GM12878 (cell line): Measurements from ENCODE around the gene FERD3L. TPM values are rescaled to one million over a fixed set of nuclear protein-coding genes. Genes with fewer than 3 reads are reported as not detected.

Source experiments
- ATAC-seq: fragments of 200-7000 bp; cut with Tn5 transposase; 3 replicates; pipeline ENCODE4 v1.9.1; 2020; ENCODE audit warnings: mild to moderate bottlenecking, moderate library complexity
- BruUV-seq: library from RNA; stranded (reverse); fragments of 400-500 nt; replicated peaks from 2 replicates; lab custom pipeline; 2021; lab: Mats Ljungman, UMichigan
- CTCF ChIA-PET: fragments of 300-600 bp; sonication (Branson Sonifier 250); formaldehyde crosslinking; extraction: SDS; loops from one replicate; lab custom pipeline; 2021; ENCODE audit warnings: inconsistent platforms; lab: Yijun Ruan, JAX
- POLR2A ChIA-PET: fragments of 350-600 bp; formaldehyde crosslinking; extraction: SDS; loops from one replicate; lab custom pipeline; 2021; ENCODE audit warnings: inconsistent platforms; lab: Charles Lee
- RAD21 ChIA-PET: fragments of 300-600 bp; sonication (Branson Sonifier 250); formaldehyde crosslinking; loops from one replicate; lab custom pipeline; 2023; ENCODE audit warnings: antibody characterized with exemption; ENCODE audit not compliant: unreplicated experiment; lab: Charles Lee
- SMC1A ChIA-PET: fragments of 300-600 bp; sonication (Branson Sonifier 250); formaldehyde crosslinking; loops from one replicate; lab custom pipeline; 2023; ENCODE audit not compliant: unreplicated experiment, uncharacterized antibody; lab: Charles Lee
- DNase-seq: peaks from one replicate; pipeline ENCODE4 v3.0.0-alpha.2; 2011; ENCODE audit warnings: low read depth, low spot score
- FAIRE-seq: peaks from 3 replicates; lab custom pipeline; 2011; peaks lifted over from hg19 to GRCh38; lab: Jason Lieb, UNC
- H2AFZ ChIP-seq: 2 replicates; pipeline ENCODE4 v1.6.0; 2011; ENCODE audit warnings: low read depth, low read length, control low read depth; ENCODE audit not compliant: control insufficient read depth
- H3K27ac ChIP-seq: 2 replicates; pipeline ENCODE4 v1.5.1; 2011; ENCODE audit warnings: control low read depth; ENCODE audit not compliant: control insufficient read depth, insufficient read depth
- H3K27me3 ChIP-seq, 2 experiments: replicated peaks in 1 of 2; 2 replicates each; pipeline versions ENCODE4 v1.6.0 to v1.6.1; 2011; ENCODE audit warnings: low read length in 1 of 2; ENCODE audit not compliant: control insufficient read depth in 2 of 2, insufficient read depth in 2 of 2
- H3K36me3 ChIP-seq, 2 experiments: 2 replicates each; pipeline ENCODE4 v1.5.1; 2011; ENCODE audit warnings: low read length in 1 of 2; ENCODE audit not compliant: control insufficient read depth in 2 of 2, insufficient read depth in 2 of 2
- H3K4me1 ChIP-seq: 2 replicates; pipeline ENCODE4 v1.6.1; 2011; ENCODE audit warnings: mild to moderate bottlenecking, low read length, moderate library complexity, mixed read lengths; ENCODE audit not compliant: control insufficient read depth, insufficient read depth
- H3K4me2 ChIP-seq: 2 replicates; pipeline ENCODE4 v1.6.0; 2011; ENCODE audit warnings: control low read depth; ENCODE audit not compliant: control insufficient read depth, insufficient read depth
- H3K4me3 ChIP-seq: fragments of 200-600 bp; sonication (generic); 2 replicates; pipeline ENCODE4 v1.5.1; 2016
- H3K79me2 ChIP-seq: 2 replicates; pipeline ENCODE4 v1.6.0; 2011; ENCODE audit warnings: low read length; ENCODE audit not compliant: control insufficient read depth, insufficient read depth
- H3K9ac ChIP-seq: 2 replicates; pipeline ENCODE4 v1.8.0; 2011; ENCODE audit warnings: low read length, control low read depth, mixed read lengths; ENCODE audit not compliant: control insufficient read depth, insufficient read depth
- H3K9me3 ChIP-seq: replicated peaks from 3 replicates; pipeline ENCODE4 v1.5.1; 2011; ENCODE audit warnings: mild to moderate bottlenecking, low read length; ENCODE audit not compliant: control insufficient read depth, insufficient read depth
- H4K20me1 ChIP-seq: 2 replicates; pipeline ENCODE4 v1.6.0; 2011; ENCODE audit not compliant: control insufficient read depth, insufficient read depth
- ATF7 ChIP-seq: fragments of 450-650 bp; IDR thresholded peaks from 2 replicates; pipeline ENCODE4 v1.6.1; 2016; ENCODE audit warnings: low read depth, mild to moderate bottlenecking
- FOS ChIP-seq: IDR thresholded peaks from 3 replicates; pipeline ENCODE4 v1.6.1; 2011; ENCODE audit warnings: borderline replicate concordance; ENCODE audit not compliant: insufficient read length; ENCODE audit errors: extremely low read depth
- NBN ChIP-seq: fragments of 450-650 bp; IDR thresholded peaks from 2 replicates; pipeline ENCODE4 v1.6.1; 2016
- NFYA ChIP-seq: IDR thresholded peaks from 2 replicates; pipeline ENCODE4 v1.6.1; 2011; ENCODE audit warnings: low read depth, mild to moderate bottlenecking, low read length, improper control_type of control experiment, borderline replicate concordance
- SKIL ChIP-seq: fragments of 450-650 bp; IDR thresholded peaks from 2 replicates; pipeline ENCODE4 v1.6.1; 2017; ENCODE audit warnings: mild to moderate bottlenecking, low read depth, inconsistent platforms; ENCODE audit not compliant: poor library complexity, severe bottlenecking
- SUZ12 ChIP-seq: fragments of 200-600 bp; sonication (generic); IDR thresholded peaks from one replicate; pipeline ENCODE4 v1.6.1; 2018; ENCODE audit warnings: antibody characterized with exemption, mild to moderate bottlenecking; ENCODE audit not compliant: unreplicated experiment
- ZBED1 ChIP-seq: IDR thresholded peaks from 2 replicates; pipeline ENCODE4 v1.6.1; 2016; ENCODE audit warnings: borderline replicate concordance
- WGBS: methylation state at CpG from one replicate; pipeline ENCODE4 v1.1.6; 2016; ENCODE audit warnings: low lambda C conversion rate; ENCODE audit not compliant: insufficient replicate concordance, insufficient coverage; ENCODE audit errors: missing lambda C conversion rate; 5-methylcytosine and 5-hydroxymethylcytosine counted together
- in situ Hi-C: fragments of 300-500 bp; cut with MboI; formaldehyde crosslinking; loops from 9 replicates; pipeline ENCODE4 v1.14.3; 2018; ENCODE audit warnings: mixed read lengths
- intact Hi-C: fragments of 100-400 bp; cut with micrococcal nuclease; formaldehyde crosslinking; loops from one replicate; pipeline ENCODE4 v1.14.2; 2022; ENCODE audit not compliant: unreplicated experiment
- polyA plus RNA-seq, 11 experiments: library from polyadenylated mRNA; depleted of rRNA in 4 of 11; unstranded in 6 of 11; stranded (reverse) in 5 of 11; fragments of >200 nt; fragmentation: Nextera tagmentation in 4 of 11; fragmentation: Illumina TruSeq in 1 of 11; extraction: Ambion mirVana in 4 of 11; extraction: Trizol in 1 of 11; gene quantifications; 1 replicate in 1 of 11; 2 replicates in 10 of 11; pipeline versions ENCODE4 v1.2.1 to v1.2.3, GENCODE V29; 2011 to 2016; ENCODE audit warnings: inconsistent platforms in 2 of 11, missing spikeins in 2 of 11, low read depth in 1 of 11
- total RNA-seq, 4 experiments: library from RNA; depleted of rRNA in 3 of 4; stranded (reverse); fragments of >200 nt in 3 of 4; fragmentation: Illumina TruSeq in 1 of 4; extraction: Trizol in 1 of 4; gene quantifications; 2 replicates each; pipeline versions ENCODE4 v1.2.1 to v1.2.3, GENCODE V29; 2013 to 2021

FERD3L gene
- total and polyA plus RNA-seq, 10 of the 15 experiments (the other 5 are each of a cell fraction or from before 2014, with no cell fraction given): not detected

- POLR2A ChIA-PET: no interaction called here
- intact Hi-C loops (no loop called here), in situ Hi-C loops (loop anchor here (25.0 kb wide), 1 partner anchor 545 kb away; no protein-coding TSS in a partner anchor)
- H3K9me3 ChIP-seq: no peaks in the 10 kb centered on the region
- no peaks in the 10 kb centered on the region for H3K36me3 ChIP-seq
- no peak for FAIRE-seq
- H3K4me3 ChIP-seq: no peak within 1 kb of the TSS
- no peak within 1 kb of the TSS; the same call in 1 of the 2 replicates for H2AFZ ChIP-seq
- no peaks in the 10 kb centered on the region for H3K4me1 ChIP-seq
- no peaks in the 10 kb centered on the region for H4K20me1 ChIP-seq
- RAD21 ChIA-PET: no interaction called here
- H3K79me2 ChIP-seq: no peaks in the 10 kb centered on the region
- H3K27me3 ChIP-seq: peaks cover 7 to 21% of the 10 kb centered on the region in 2 experiments
- SMC1A ChIA-PET: no interaction called here
- H3K27ac ChIP-seq: no peak within 1 kb of the TSS
- H3K4me2 ChIP-seq: peak within 1 kb of the TSS; percentile 31; the same call in 1 of the 2 replicates
- no peak within 1 kb of the TSS for H3K9ac ChIP-seq
- no peak for DNase-seq
- no peak for TF ChIP-seq ZBED1
- TF ChIP-seq SKIL: no peak
- TF ChIP-seq FOS: no peak
- peak; percentile 70 for TF ChIP-seq SUZ12
- TF ChIP-seq ATF7: no peak
- TF ChIP-seq NFYA: no peak
- no peak for TF ChIP-seq NBN
- no TSS peak for BruUV-seq
- WGBS: 24% methylated on average over 25 of the region's 91 CpGs
- 0 out of 3 replicates have a peak, but pooled peaks have one; percentile 20 for ATAC-seq
- CTCF ChIA-PET: no interaction called here
These were observed 27.9 kb downstream of the FERD3L start, which contains the start of gene TWIST1 for GRCh38 chr7:19117091-19117869. Gene TWIST1 (minus strand): TSS chr7:19117636. CDS start chr7:19117321, 315 bp downstream.
